A172 (cell line): Measurements from ENCODE around the gene DPP7. TPM values are rescaled to one million over a fixed set of nuclear protein-coding genes. Genes with fewer than 3 reads are reported as not detected.

ENCODE experiments used
- DNase-seq: peaks from one replicate; pipeline ENCODE4 v3.0.0-alpha.2; 2015; ENCODE audit warnings: low spot score
- total RNA-seq: library from RNA; depleted of rRNA; stranded (reverse); fragments of >200 nt; shearing (Covaris generic); gene quantifications from 2 replicates; pipeline ENCODE4 v1.2.3, GENCODE V29; 2014

DPP7 gene
- total RNA-seq, 1 experiment from 2014 or later, result 251 TPM

- DNase-seq, result no peak
Observed at GRCh38 chr9:137111788-137112563, 2.6 kb downstream of the DPP7 start.

GRCh38 chr9:137110911-137111787 is 3.4 kb downstream of the DPP7 start:
- no peak for DNase-seq

GRCh38 chr9:137110147-137110910 is 4.2 kb downstream of the DPP7 start:
- DNase-seq, result no peak

GRCh38 chr9:137109250-137110146 is 5.0 kb downstream of the DPP7 start:
- DNase-seq, result no peak

GRCh38 chr9:137108608-137109249 is 5.8 kb downstream of the DPP7 start:
- DNase-seq, result no peak

- DNase-seq, result no peak
Observed at GRCh38 chr9:137107982-137108381, 6.6 kb downstream of the DPP7 start.

- DNase-seq, result no peak
Observed at GRCh38 chr9:137107312-137107921, 7.1 kb downstream of the DPP7 start.

GRCh38 chr9:137106662-137107250 is 7.8 kb downstream of the DPP7 start:
- no peak for DNase-seq

- DNase-seq, result no peak
Observed at GRCh38 chr9:137105814-137106661, 8.5 kb downstream of the DPP7 start.

GRCh38 chr9:137103206-137103999 is 11.1 kb downstream of the DPP7 start:
- DNase-seq, result no peak

- no peak for DNase-seq
Observed at GRCh38 chr9:137099231-137099630, 15.3 kb downstream of the DPP7 start.

- no peak for DNase-seq
Observed at GRCh38 chr9:137097761-137098462, 16.6 kb downstream of the DPP7 start.

GRCh38 chr9:137096785-137097546 is 17.6 kb downstream of the DPP7 start:
- no peak for DNase-seq

GRCh38 chr9:137095664-137096517 is 18.6 kb downstream of the DPP7 start:
- DNase-seq, result no peak

GRCh38 chr9:137089232-137089947 is 25.1 kb downstream of the DPP7 start:
- DNase-seq, result no peak
